OCI-LY3 (cell line): ENCODE data around the gene DSE.

Experiments
- CTCF ChIP-seq: fragments of 200-600, 300-600 bp; sonication (generic); IDR thresholded peaks from 2 replicates; pipeline ENCODE4 v1.5.1; 2014; ENCODE audit warnings: antibody characterized with exemption, low read length, low read depth
- EZH2phosphoT487 ChIP-seq: fragments of 200-600 bp; shearing (Covaris generic); IDR thresholded peaks from 2 replicates; pipeline ENCODE4 v1.6.1; 2018; ENCODE audit warnings: antibody characterized with exemption, mixed run types, low read depth

- TF ChIP-seq EZH2phosphoT487 (no peak), CTCF (no peak)
These were observed 35.0 kb upstream of the DSE start for GRCh38 chr6:116335612-116336215.
